GM23248 (cell line): ENCODE data around the gene FATE1.

ENCODE experiments used
- EZH2 ChIP-seq: fragments of 200-600 bp; sonication (generic); IDR thresholded peaks from 2 replicates; pipeline ENCODE4 v1.6.1; 2018; ENCODE audit warnings: antibody characterized with exemption, mild to moderate bottlenecking; ENCODE audit not compliant: insufficient read depth, poor library complexity, severe bottlenecking
- EZH2phosphoT487 ChIP-seq: fragments of 200-600 bp; sonication (generic); IDR thresholded peaks from 2 replicates; pipeline ENCODE4 v1.6.1; 2018; ENCODE audit warnings: antibody characterized with exemption, moderate library complexity, mild to moderate bottlenecking, low read depth; ENCODE audit not compliant: insufficient read depth

GRCh38 chrX:151704041-151704663 lies 11.7 kb upstream of the FATE1 start:
- no peak for TF ChIP-seq EZH2phosphoT487
- TF ChIP-seq EZH2: no peak
